Chondrocyte (in vitro differentiated cells): ENCODE measurements around the gene CTSL. TPM values are rescaled to one million over a fixed set of nuclear protein-coding genes. Genes with fewer than 3 reads are reported as not detected.

Experiments used
- DNase-seq: peaks from one replicate; pipeline ENCODE4 v3.0.0; 2021; ENCODE audit warnings: mixed read lengths, low spot score
- H3K27ac Mint-ChIP-seq: one replicate; pipeline ENCODE4 v1.8.0; 2021; ENCODE audit warnings: mild to moderate bottlenecking, moderate library complexity, mixed read lengths; ENCODE audit not compliant: unreplicated experiment
- H3K27me3 Mint-ChIP-seq: 2 replicates; pipeline ENCODE4 v1.8.0; 2021; ENCODE audit warnings: low read depth, mixed read lengths
- H3K36me3 Mint-ChIP-seq: 2 replicates; pipeline ENCODE4 v1.8.0; 2021; ENCODE audit warnings: low read depth, mixed read lengths
- H3K4me1 Mint-ChIP-seq: 2 replicates; pipeline ENCODE4 v1.8.0; 2021; ENCODE audit warnings: low read depth, mild to moderate bottlenecking, mixed read lengths
- H3K4me3 Mint-ChIP-seq: one replicate; pipeline ENCODE4 v1.8.0; 2021; ENCODE audit warnings: mild to moderate bottlenecking, moderate library complexity, mixed read lengths; ENCODE audit not compliant: unreplicated experiment
- H3K9me3 Mint-ChIP-seq: 2 replicates; pipeline ENCODE4 v1.8.0; 2021; ENCODE audit warnings: low read depth, mixed read lengths
- CTCF ChIP-seq: fragments of 200-600 bp; sonication (generic); IDR thresholded peaks from 2 replicates; pipeline ENCODE4 v1.5.0; 2021; ENCODE audit warnings: antibody characterized with exemption, mild to moderate bottlenecking, moderate library complexity
- total RNA-seq: library from RNA; stranded (reverse); gene quantifications from 3 replicates; pipeline ENCODE4 v1.2.1, GENCODE V29; 2021

Gene CTSL
- total RNA-seq, 1 donor from 2014 or later = 77.7 TPM

- DNase-seq = no peak
- H3K4me3 Mint-ChIP-seq = no peak overlapping the region
- H3K27me3 Mint-ChIP-seq = peaks cover 24% of the 10 kb centered on the region
- TF ChIP-seq CTCF = no peak
- no peaks in the 10 kb centered on the region for H3K36me3 Mint-ChIP-seq
- no peak overlapping the region for H3K27ac Mint-ChIP-seq
- H3K9me3 Mint-ChIP-seq = no peaks in the 10 kb centered on the region
- H3K4me1 Mint-ChIP-seq = no peaks in the 10 kb centered on the region
Measured at GRCh38 chr9:87771316-87772006, 45.5 kb downstream of the CTSL start.

GRCh38 chr9:87776481-87777379 lies 50.8 kb downstream of the CTSL start:
- H3K27me3 Mint-ChIP-seq = peaks cover 12% of the 10 kb centered on the region
- no peak for DNase-seq
- H3K27ac Mint-ChIP-seq = no peak overlapping the region
- TF ChIP-seq CTCF = no peak
- H3K36me3 Mint-ChIP-seq = peaks cover 1% of the 10 kb centered on the region
- H3K9me3 Mint-ChIP-seq = peaks cover 4% of the 10 kb centered on the region
- no peaks in the 10 kb centered on the region for H3K4me1 Mint-ChIP-seq
- H3K4me3 Mint-ChIP-seq = no peak overlapping the region

DNA sequence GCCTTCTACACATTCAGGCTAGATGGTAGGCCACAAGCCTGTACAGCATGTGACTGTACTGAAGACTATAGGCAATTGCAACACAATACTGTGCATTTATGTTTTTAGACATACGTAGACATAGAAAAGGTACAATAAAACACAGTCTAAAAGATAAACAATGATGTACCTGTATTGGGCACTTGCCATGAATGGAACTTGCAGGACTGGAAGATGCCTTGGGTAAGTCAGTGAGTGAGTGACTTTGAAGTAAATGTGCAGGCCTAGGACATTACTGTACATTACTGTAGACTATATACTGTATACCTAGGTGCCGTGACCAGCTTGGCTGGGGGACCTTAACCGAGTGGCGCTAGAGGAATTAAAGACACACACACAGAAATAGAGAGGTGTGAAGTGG lies 53.1 kb downstream of the CTSL start:
- Mint-ChIP-seq H3K36me3 (peaks cover 1% of the 10 kb centered on the region), H3K4me1 (no peaks in the 10 kb centered on the region), H3K4me3 (no peak overlapping the region), H3K9me3 (peaks cover 4% of the 10 kb centered on the region), H3K27ac (no peak overlapping the region), H3K27me3 (peaks cover 5% of the 10 kb centered on the region)
- no peak for TF ChIP-seq CTCF
- no peak for DNase-seq

Other genes starting within 250 kb of the CTSL start
- 87.9 to 104 TPM (median 102 TPM) in 3 replicates for gene DAPK1, start 228.3 kb upstream of the CTSL start, total RNA-seq
- not detected in 3 replicates for gene SPATA31E1, start 156.8 kb downstream of the CTSL start, total RNA-seq
- not detected in 3 replicates for gene SPATA31C1, start 191.8 kb downstream of the CTSL start, total RNA-seq
- 4.5 to 6.3 TPM (median 4.9 TPM) in 3 replicates for gene CDK20, start 248.4 kb downstream of the CTSL start, total RNA-seq